ENCODE measurements around the gene TIAM2. TPM values are rescaled to one million over a fixed set of nuclear protein-coding genes. Genes with fewer than 3 reads are reported as not detected.

The TIAM2 gene
- total and polyA plus RNA-seq, 12 donors: 4.0 to 24.7 (median 8.8) TPM

DNA sequence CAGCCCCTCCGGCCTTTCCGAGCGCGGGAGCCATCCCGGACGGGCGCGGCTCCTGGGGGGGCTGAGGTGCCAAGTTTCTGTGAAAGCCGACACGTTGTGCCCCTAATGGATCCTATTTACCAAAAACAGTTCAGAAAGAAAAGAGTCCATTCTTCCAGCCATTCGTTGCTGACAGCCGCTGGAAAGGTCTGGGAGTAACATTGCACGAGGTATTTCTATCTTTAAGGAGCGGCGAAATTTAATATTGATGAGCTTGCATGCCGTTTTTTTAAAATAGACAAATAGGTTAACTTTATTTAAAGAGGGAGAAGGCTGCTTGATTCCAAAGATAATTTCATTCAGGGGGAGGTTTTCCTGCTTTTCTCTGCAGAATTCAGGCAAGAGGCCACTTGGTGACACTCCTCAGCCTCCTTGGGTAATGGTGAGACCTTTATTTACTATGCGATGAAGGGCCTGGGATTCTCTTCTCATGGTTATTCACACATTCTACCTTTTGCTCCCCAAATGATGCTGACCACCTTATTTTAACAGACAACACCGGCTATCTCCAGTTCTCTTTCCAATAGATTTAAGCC is 988 bp downstream of the TIAM2 start:
- Histone ChIP-seq H3K4me1 (replicated peaks in 1 of 2) (peaks cover 0 to 6% of the 10 kb centered on the region in 2 donors), H3K9me3 (replicated peaks in 1 of 3) (no peaks in the 10 kb centered on the region), H3K27me3 (no peaks in the 10 kb centered on the region), H3K36me3 (replicated peaks in 1 of 2) (no peaks in the 10 kb centered on the region), H3K27ac (no peak overlapping the region), H3K4me3 (peak overlapping the region in 2 of 4 donors; percentile 43 to 71)
- no peak for DNase-seq
- TF ChIP-seq, protein P1, sequence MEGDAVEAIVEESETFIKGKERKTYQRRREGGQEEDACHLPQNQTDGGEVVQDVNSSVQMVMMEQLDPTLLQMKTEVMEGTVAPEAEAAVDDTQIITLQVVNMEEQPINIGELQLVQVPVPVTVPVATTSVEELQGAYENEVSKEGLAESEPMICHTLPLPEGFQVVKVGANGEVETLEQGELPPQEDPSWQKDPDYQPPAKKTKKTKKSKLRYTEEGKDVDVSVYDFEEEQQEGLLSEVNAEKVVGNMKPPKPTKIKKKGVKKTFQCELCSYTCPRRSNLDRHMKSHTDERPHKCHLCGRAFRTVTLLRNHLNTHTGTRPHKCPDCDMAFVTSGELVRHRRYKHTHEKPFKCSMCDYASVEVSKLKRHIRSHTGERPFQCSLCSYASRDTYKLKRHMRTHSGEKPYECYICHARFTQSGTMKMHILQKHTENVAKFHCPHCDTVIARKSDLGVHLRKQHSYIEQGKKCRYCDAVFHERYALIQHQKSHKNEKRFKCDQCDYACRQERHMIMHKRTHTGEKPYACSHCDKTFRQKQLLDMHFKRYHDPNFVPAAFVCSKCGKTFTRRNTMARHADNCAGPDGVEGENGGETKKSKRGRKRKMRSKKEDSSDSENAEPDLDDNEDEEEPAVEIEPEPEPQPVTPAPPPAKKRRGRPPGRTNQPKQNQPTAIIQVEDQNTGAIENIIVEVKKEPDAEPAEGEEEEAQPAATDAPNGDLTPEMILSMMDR (IDR thresholded peaks at IDR 0.05): no peak
- TF ChIP-seq POLR2A (IDR thresholded peaks at IDR 0.05): no peak
- WGBS, 4 donors: 13 to 34% (median 21%) methylated on average over 8 to 18 of the region's 18 CpGs
- intact Hi-C loops (cut with DNase I): loop anchor here in 1 of 2 donors (10.0 kb wide), 1 partner anchor 169 kb away; no protein-coding TSS in a partner anchor

DNA sequence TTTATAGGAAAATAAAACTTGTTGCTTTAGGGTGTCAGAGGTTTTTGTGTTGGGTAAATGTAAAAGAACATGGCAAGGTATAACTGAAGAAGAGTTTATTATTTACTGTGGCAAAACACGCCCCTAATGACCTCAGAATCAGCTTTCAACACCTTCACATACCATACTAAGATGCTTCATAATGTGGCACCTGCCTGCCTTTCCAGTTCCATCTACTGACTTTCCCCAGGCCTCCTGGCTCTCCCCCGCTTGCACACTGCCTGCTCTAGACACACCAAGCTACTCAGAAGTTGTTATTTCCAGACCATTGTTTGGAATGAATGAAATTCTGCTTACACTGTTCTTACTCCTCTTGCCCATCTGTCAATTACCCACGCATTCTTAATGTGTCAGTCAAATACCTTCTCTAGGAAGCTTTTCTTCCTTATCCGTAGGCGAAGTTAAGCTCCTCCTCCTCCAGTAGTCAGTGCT is 1.8 kb downstream of the TIAM2 start:
- TF ChIP-seq, protein P1 (IDR thresholded peaks at IDR 0.05): no peak
- no peak for TF ChIP-seq POLR2A (IDR thresholded peaks at IDR 0.05)
- Histone ChIP-seq H3K27ac (no peak overlapping the region), H3K4me3 (no peak overlapping the region), H3K4me1 (replicated peaks in 1 of 2) (peaks cover 0 to 6% of the 10 kb centered on the region in 2 donors), H3K27me3 (no peaks in the 10 kb centered on the region), H3K36me3 (replicated peaks in 1 of 2) (no peaks in the 10 kb centered on the region), H3K9me3 (replicated peaks in 1 of 3) (no peaks in the 10 kb centered on the region)
- intact Hi-C loops (cut with DNase I): loop anchor here in 1 of 2 donors (10.0 kb wide), 1 partner anchor 168 kb away; no protein-coding TSS in a partner anchor
- DNase-seq: no peak
- 84 to 95% (median 95%) methylated on average over 5 of the region's 5 CpGs for WGBS, 4 donors

DNA sequence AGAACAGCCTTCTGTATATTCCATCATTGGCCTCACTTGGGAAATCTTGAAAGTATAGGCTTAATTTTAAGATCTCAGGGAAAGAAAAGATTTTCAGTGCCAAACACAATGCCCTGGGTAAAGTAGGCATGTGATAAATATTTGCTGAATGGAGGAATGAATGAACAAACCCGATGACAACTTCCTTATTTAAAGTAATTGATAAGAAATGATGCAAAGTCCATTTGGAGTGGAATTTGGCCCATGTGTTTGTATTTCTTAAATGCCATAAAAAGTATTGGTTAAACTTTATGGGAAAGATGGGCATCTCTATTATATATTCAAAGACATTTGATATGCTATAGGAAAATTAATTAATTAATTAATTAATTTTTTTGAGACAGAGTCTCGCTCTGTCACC is 3.7 kb downstream of the TIAM2 start:
- DNase-seq: no peak
- Histone ChIP-seq H3K4me3 (no peak overlapping the region), H3K36me3 (replicated peaks in 1 of 2) (no peaks in the 10 kb centered on the region), H3K9me3 (replicated peaks in 1 of 3) (no peaks in the 10 kb centered on the region), H3K27ac (no peak overlapping the region), H3K4me1 (replicated peaks in 1 of 2) (peaks cover 0 to 6% of the 10 kb centered on the region in 2 donors), H3K27me3 (no peaks in the 10 kb centered on the region)
- 95 to 99% (median 97%) methylated on average over 2 of the region's 2 CpGs for WGBS, 4 donors
- intact Hi-C loops (cut with DNase I): loop anchor here in 1 of 2 donors (10.0 kb wide), 1 partner anchor 166 kb away; no protein-coding TSS in a partner anchor
- no peak for TF ChIP-seq POLR2A (IDR thresholded peaks at IDR 0.05)
- TF ChIP-seq, protein P1 (IDR thresholded peaks at IDR 0.05): no peak

DNA sequence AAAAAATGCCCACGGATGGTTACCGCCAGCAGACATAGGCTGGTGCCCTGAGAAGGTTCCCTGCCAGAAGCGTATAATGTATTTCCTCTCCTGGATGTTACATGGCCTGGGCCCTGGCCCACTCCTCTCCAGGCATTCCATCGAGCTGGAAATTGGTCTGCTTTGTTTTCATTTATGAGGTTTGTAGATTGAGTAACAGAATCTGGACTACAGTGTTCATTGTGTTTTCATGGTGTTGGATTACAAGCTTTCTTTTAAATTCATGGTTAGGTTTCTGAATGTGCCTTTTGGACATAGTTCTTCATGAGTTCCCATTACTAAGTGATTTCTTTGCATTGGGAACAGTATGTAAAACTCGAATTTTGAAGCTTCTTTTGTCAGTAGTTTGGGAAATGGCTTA is 6.4 kb downstream of the TIAM2 start:
- DNase-seq: no peak
- intact Hi-C loops (cut with DNase I): no loop called here

More for the DNA sequence above, 6.4 kb downstream of the TIAM2 start:
- Histone ChIP-seq H3K27me3 (no peaks in the 10 kb centered on the region), H3K36me3 (replicated peaks in 1 of 2) (no peaks in the 10 kb centered on the region), H3K9me3 (replicated peaks in 1 of 3) (no peaks in the 10 kb centered on the region), H3K4me3 (no peak overlapping the region), H3K4me1 (replicated peaks in 1 of 2) (no peaks in the 10 kb centered on the region), H3K27ac (no peak overlapping the region)
- TF ChIP-seq POLR2A (IDR thresholded peaks at IDR 0.05): no peak
- TF ChIP-seq, protein P1 (IDR thresholded peaks at IDR 0.05): no peak
- WGBS, 4 donors: 78 to 88% (median 85%) methylated on average over 5 of the region's 5 CpGs

Data from adrenal gland (tissue), 12 donors.